GM21381 (cell line): ENCODE data around the gene C20orf96.

Experiments used
- ATAC-seq: cut with Tn5 transposase; IDR thresholded peaks from one replicate; pipeline ENCODE4 v1.9.1; 2021; ENCODE audit warnings: mild to moderate bottlenecking, moderate library complexity; ENCODE audit not compliant: unreplicated experiment

The C20orf96 gene

GRCh38 chr20:312866-313265 is 22.3 kb upstream of the C20orf96 start:
- no peak for ATAC-seq

- no peak for ATAC-seq
Observed at GRCh38 chr20:312067-312466, 21.5 kb upstream of the C20orf96 start.

- ATAC-seq: no peak
Observed at GRCh38 chr20:311609-312008, 21.1 kb upstream of the C20orf96 start.

- no peak for ATAC-seq
Observed at GRCh38 chr20:310645-311044, 20.1 kb upstream of the C20orf96 start.

- ATAC-seq: peak; percentile 94
Observed at GRCh38 chr20:309841-310644, 19.5 kb upstream of the C20orf96 start.

GRCh38 chr20:309306-309840 is 18.8 kb upstream of the C20orf96 start:
- no peak for ATAC-seq

- ATAC-seq: no peak
Observed at GRCh38 chr20:308427-309038, 18.0 kb upstream of the C20orf96 start.

- no peak for ATAC-seq
Observed at GRCh38 chr20:305745-306144, 15.2 kb upstream of the C20orf96 start.

GRCh38 chr20:301886-302848 is 11.6 kb upstream of the C20orf96 start:
- no peak for ATAC-seq

GRCh38 chr20:300345-300990 is 9.9 kb upstream of the C20orf96 start:
- ATAC-seq: no peak

GRCh38 chr20:298776-299391 is 8.3 kb upstream of the C20orf96 start:
- ATAC-seq: no peak

GRCh38 chr20:297925-298775 is 7.6 kb upstream of the C20orf96 start:
- peak; percentile 28 for ATAC-seq

GRCh38 chr20:297098-297924 is 6.8 kb upstream of the C20orf96 start, which contains the start of gene ZCCHC3:
TSS of gene ZCCHC3 (plus strand) at chr20:297570. CDS start at chr20:297587, 17 bp downstream.
- peak; percentile 63 for ATAC-seq

- ATAC-seq: no peak
Observed at GRCh38 chr20:295804-296203, 5.3 kb upstream of the C20orf96 start.

GRCh38 chr20:294602-295001 is 4.1 kb upstream of the C20orf96 start:
- no peak for ATAC-seq

- no peak for ATAC-seq
Observed at GRCh38 chr20:289693-290083, 862 bp downstream of the C20orf96 start.

GRCh38 chr20:288956-289692 is 1.4 kb downstream of the C20orf96 start:
- no peak for ATAC-seq

GRCh38 chr20:286508-286907 is 4.0 kb downstream of the C20orf96 start:
- ATAC-seq: no peak
